Midbrain (tissue), 1 donor: ENCODE data around the gene LRP8.

ENCODE experiments used
- DNase-seq: peaks from one replicate; lab custom pipeline; 2025; lab: John Stamatoyannopoulos, UW

LRP8 gene

DNA sequence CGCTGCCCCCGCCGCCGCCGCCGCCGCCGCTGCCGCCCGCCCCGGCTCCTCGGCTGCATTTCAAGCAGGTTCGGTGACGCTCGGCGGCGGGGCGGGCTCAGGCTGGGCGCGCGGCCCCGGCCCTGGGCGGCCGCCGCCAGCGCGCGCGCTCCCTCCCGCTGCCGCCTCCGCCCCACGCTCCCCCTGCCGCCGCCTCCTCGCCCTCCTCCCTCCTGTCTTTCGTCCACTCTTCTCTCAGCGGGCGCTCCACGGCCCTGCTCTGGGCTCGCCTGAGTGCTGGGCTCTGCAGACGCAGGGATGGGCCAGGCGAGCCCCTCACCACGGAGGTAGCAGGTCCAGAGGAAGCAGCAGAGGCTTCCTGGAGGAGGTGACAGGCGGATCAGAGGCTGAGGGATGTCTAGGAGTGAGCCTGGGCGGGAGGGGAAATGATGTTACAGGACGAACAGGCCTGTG, at the start of gene LRP8:
Gene LRP8 (minus strand): TSS at position 62 of the 453 bp plus-strand sequence. CDS start 158 bp downstream, outside the sequence.
- DNase-seq = peak; percentile 63

- DNase-seq = no peak
These were observed 49.6 kb upstream of the LRP8 start for GRCh38 chr1:53377438-53377841.

GRCh38 chr1:53376742-53377437, 49.0 kb upstream of the LRP8 start:
- no peak for DNase-seq

DNA sequence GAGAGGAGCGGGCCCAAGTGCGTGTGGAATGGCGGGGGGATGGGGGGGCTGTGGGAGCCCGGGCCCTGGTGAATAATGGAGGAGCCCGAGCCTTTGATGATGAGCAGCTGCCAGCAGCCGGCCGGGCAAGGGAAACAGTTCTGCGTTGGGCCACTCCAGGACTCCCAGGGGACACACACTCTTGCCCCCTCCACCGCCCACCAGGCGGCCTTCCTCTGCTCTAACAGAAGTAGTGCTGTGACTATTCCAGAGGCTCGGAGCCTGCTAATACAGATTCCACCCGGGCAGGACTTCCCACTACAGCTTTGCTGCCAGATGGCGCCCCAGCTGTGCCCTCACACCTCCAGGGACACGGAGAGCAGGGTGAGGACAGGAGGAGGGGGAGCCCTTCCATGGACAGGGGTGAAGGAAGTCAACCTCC, 48.2 kb upstream of the LRP8 start:
- DNase-seq = no peak

DNA sequence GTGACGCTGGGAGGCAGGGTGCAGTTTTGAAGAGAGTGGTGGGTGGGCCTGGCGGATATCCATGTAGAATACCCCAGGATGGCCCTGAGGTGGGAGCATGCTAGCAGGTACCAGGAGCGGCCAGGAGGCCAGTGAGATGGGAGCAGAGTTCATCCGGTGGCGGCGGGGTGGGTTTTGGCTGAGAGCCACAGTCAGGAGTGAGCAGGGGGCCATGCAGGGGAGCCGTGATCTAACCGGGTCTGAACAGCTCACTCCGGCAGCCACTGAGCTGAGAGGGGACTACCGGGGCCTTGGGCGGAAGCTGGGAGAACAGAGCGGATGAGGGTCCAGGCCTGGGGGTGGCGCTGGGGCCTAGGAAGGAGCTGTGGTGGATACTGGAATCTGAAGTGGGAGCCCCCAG, 47.6 kb upstream of the LRP8 start:
- DNase-seq = no peak

DNA sequence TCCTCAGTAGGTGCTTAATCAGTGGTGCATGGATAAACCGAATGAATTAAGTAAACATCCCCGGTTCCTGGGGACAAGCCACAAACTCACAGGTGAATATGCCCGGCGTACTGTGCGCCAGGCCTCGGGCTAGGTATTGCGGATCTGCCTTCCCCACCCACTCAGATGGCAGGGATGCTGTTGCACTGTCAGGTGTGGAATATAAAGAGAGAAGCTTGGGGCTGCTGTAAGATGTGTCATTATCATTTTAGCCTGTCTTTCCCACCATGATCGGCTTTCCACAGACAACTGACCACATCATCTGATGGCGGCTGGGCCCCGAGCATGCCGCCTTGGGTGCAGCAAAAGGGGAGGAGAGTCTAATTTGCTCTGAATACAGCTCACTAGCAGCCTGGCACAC, 45.4 kb upstream of the LRP8 start:
- no peak for DNase-seq

- DNase-seq = no peak
These were observed 44.7 kb upstream of the LRP8 start for GRCh38 chr1:53372501-53372951.

- no peak for DNase-seq
These were observed 44.0 kb upstream of the LRP8 start for GRCh38 chr1:53371851-53372250.

- DNase-seq = no peak
These were observed 43.3 kb upstream of the LRP8 start for GRCh38 chr1:53371121-53371666.

GRCh38 chr1:53370369-53370961, 42.6 kb upstream of the LRP8 start:
- no peak for DNase-seq

DNA sequence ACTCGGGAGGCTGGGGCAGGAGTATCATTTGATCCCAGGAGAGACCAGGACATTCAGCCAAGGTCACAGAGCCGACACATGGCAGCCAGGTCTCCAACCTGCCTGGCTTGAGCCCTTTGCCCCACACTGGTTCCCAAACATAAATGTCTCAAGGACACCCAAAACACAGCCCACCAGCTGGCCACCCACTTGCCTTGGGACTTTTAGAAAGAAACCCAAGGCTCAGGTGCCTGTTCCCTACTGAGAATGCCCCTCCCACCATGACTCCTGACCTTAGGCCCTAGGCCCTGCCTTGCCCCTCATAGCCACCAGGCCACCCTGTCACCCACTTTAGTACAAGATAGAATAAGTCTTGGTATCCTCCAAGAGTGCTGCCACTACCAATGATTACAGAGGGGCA, 41.9 kb upstream of the LRP8 start:
- DNase-seq = no peak

DNA sequence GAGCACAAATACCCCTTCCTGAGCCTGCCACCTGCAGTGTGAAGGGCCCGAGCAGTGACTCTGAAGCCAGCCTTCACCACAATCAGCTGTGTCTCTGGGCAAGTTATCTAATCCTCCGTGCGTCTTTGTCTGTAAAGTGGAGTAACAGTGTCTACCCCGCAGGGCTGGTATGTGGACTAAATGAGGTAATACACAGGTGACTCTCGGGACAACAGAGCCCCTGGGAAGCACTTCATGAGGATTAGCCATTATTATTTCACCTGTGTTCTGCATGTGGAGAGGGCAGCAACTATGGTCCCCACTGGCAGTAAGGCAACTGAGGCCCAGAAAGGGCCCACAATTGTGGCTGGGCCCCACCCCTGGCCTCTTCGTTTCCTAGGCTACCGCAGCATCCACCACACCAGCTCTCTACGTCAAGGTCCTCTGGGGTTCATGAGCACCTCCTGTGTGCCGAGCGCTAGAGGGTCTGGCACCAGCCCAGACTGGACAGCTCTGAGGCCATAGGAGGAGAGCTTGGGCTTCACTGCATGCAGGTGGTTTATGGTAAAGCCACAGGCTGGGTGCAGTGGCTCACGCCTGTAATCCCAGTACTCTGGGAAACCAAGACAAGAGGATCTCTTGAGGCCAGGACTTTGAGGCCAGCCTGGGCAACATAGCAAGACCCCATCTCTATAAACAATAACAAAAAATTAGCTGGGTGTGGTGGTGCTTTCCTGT, 41.3 kb upstream of the LRP8 start:
- no peak for DNase-seq

DNA sequence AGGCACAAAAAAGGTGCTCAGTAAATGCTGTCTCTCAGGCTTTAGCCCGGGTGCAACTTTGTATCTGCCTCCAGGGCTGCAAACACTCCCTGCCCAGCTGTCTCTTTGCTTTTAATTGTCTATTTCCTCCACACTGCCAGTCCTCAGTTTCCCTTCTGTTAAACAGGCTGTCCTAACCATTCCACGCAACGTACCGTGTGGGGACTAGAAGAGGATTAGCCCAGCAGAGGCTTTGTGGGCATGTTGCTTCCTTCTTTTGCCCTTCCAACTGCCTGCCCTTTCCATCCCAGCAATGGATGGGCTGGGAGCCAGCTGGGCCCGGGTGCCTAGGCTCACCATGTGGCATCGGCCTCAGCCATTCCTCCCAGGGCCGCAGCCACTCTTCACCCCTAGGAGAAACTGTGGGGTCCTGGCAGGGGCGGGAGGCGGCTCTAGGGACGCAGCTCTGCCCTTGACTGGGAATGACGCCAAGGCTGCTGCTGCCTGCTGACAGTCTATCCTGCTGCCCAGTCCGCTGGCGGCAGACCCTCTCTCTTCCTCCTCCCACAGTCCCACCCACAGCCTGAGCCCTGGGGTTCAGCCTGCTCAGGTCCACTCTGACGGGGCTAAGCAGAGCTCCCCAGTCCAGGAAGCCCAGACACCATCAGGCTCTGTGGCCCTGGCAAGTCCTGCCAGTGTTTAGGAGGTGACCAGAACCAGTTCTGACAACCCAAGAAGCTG, 40.6 kb upstream of the LRP8 start:
- DNase-seq = peak; percentile 20

DNA sequence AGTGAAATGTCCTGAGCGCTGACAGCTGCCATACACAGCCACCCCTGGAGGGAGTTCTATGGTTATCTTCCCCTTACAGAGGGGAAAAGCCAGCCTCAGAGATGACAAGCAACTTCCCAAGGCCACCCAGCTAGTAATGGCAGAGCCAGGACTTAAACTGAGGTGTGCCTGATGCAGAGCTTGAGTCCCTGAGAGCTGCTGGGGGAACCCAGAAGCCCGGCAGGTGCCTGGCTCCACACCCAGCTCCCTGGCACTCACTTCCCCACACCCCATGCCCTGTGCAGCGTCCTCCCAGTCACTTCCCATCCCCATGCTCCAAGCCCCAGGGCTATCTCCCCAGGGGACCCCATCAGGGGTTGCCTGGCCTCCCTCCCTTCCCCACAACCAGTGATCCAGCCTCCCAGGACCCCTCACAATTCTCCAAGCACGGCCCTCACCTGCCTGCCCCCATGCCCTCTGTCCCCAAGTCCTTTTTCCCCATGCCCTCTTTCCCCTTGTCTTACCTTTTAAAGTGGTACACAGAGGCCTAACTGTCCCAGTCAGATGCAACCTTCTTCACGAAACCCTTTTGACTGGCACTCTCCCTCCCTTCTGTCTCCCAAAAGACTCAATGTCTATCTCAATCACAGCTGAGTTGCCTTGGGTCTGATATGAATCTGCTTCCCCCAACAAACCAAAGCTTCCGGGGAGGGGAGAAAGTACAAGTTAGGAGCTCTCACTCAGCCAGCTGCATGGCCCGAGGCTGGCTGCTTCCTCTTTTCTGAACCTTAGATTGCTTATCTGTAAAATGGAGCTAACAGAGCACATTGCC, 39.8 kb upstream of the LRP8 start:
- DNase-seq = no peak

DNA sequence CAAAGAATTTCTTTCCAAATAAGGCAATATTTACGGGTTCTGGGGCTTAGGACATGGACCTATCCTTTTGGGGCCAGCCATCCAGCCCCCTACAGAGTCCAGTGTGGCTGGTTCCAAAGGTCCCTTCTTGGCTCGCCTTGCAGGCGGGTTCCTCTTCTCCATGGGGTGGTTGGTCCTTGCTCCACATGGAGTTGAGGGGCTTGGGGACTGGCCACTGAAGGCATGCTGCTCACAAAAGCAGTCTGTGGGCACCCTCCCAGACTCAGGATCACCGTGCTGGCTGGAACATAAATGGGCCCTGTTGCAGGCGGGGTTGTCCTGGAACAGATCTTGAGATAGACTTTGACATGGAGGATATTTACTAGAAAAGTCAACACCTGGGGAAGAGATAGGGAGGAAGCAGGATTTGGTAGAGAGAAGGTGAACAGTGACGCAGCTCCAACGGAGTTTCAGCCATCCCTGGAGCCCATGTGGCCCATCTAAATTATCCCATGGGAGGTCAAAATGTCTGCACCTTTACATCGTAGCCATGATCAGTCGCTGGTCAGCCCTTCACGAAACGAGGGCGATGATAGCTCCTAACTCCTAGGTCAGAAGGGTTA, 39.1 kb upstream of the LRP8 start:
- no peak for DNase-seq

DNA sequence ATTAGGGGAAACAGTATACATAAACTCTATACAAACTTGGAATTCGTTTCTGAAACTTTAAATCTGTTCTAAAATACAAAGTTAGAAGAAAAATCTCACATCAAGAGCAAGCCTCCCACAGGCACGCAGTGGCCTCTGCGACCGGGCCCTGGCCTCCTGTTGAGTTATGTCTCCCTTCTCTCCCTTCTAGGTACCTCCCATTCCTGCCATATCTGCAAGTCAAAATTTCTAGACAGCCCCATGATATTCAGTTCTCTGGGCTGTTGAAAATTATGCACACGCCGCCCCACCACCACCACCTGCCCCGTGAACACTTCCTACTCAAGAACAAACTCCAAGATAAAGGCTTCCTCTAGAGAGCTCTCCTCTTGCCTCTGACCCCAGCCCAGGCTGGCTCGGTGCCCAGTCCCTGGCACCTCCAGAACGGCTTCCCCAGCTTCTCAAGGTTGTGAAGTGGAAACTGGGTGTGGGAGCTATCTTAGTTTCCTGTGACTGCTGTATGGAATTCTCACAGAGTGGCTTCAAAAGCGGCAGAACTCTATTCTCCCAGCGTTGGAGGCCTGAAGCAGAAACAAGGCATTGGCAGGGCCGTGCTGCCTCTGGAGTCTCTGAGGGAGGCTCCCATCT, 37.7 kb upstream of the LRP8 start:
- no peak for DNase-seq

DNA sequence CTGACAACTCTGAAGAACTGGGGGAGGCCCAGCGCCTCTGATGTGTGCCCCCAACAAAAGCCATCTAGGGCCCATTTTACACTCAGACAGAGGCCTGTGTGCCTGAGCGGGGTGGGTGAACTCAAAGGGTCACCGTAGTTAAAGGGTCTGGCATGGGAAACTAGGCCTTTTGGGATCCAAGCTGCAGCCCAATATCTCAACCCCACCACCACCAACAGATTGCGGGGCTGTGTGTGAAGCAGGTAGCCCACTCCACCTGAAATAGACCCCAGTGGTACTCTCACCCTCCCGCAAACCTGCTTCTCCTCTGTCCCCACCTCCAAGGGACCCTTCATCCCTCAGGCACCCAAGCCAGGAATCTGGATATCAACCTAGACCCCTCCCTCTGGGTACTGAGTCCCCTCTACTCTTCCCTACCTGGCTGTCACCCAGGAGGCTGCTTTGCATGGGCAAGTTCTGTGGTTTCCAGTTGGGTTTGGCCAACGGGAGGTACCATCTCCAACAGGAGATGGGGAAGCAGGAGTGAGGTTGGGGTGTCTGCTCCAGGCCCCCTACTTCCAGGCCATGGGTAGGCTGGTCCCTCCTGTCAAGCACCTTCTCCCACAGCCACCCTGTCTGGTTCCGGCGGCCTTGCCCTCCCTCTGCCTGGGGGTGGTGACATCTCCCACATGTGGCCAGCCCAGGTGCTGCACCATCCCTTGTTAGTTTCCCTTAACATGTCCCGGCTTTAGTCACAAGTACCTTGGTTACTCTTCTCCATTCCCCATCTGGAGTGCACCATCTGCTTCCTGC, 35.2 kb upstream of the LRP8 start:
- no peak for DNase-seq

GRCh38 chr1:53362270-53362669, 34.4 kb upstream of the LRP8 start:
- no peak for DNase-seq

GRCh38 chr1:53361541-53361961, 33.7 kb upstream of the LRP8 start:
- DNase-seq = no peak

DNA sequence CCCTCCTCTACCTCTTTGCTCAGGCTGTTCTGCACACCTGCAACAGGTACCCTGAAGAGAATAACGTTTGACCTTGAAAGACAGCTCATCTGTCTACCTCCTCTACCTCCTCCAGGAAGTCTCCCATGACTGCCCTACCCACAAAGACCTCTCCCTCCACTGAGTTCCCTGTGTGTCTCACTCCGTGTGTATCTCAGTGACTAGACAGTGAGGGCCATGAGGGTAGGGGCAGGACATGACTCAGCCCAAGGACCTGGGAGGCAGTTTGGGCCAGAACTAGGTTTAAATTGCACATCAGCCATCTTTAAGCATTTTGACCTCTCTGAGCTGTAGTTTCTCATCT, 32.0 kb upstream of the LRP8 start:
- DNase-seq = no peak
